NT2/D1 (cell line): ENCODE data around the gene HSF4.

Source experiments
- DNase-seq: peaks from one replicate; pipeline ENCODE4 v3.0.0-alpha.2; 2011; ENCODE audit warnings: low read depth, low spot score
- H3K27me3 ChIP-seq: 2 replicates; pipeline ENCODE4 v1.6.0; 2011; ENCODE audit warnings: mild to moderate bottlenecking; ENCODE audit not compliant: insufficient read length, insufficient read depth
- H3K36me3 ChIP-seq: 2 replicates; pipeline ENCODE4 v1.6.1; 2011; ENCODE audit warnings: mild to moderate bottlenecking, low read length, mixed read lengths; ENCODE audit not compliant: insufficient read depth, insufficient read length
- H3K4me1 ChIP-seq: 2 replicates; pipeline ENCODE4 v1.5.1; 2011; ENCODE audit not compliant: insufficient read depth, insufficient read length
- H3K4me3 ChIP-seq: 2 replicates; pipeline ENCODE4 v1.5.1; 2011; ENCODE audit warnings: low read depth; ENCODE audit not compliant: insufficient read length
- H3K9ac ChIP-seq: 2 replicates; pipeline ENCODE4 v1.6.0; 2011; ENCODE audit warnings: low read depth; ENCODE audit not compliant: insufficient read length
- H3K9me3 ChIP-seq: 2 replicates; pipeline ENCODE4 v1.5.1; 2011; ENCODE audit warnings: mild to moderate bottlenecking, low read length; ENCODE audit not compliant: insufficient read depth
- SUZ12 ChIP-seq: IDR thresholded peaks from 2 replicates; pipeline ENCODE4 v1.6.1; 2011; ENCODE audit not compliant: insufficient read length, insufficient read depth; ENCODE audit errors: extremely low read depth
- YY1 ChIP-seq: IDR thresholded peaks from 2 replicates; pipeline ENCODE4 v1.6.1; 2011; ENCODE audit not compliant: insufficient read length, insufficient read depth
- ZNF274 ChIP-seq: IDR thresholded peaks from 2 replicates; pipeline ENCODE4 v1.6.1; 2011; ENCODE audit warnings: mild to moderate bottlenecking, low read depth, low read length

The HSF4 gene

GRCh38 chr16:67200491-67200890 lies 35.9 kb downstream of the HSF4 start:
- no peak for DNase-seq
- no peak overlapping the region for H3K9ac ChIP-seq
- H3K4me3 ChIP-seq, result no peak overlapping the region
- H3K4me1 ChIP-seq, result no peaks in the 10 kb centered on the region
- TF ChIP-seq SUZ12, result no peak
- TF ChIP-seq YY1, result no peak
- TF ChIP-seq ZNF274, result no peak
- H3K9me3 ChIP-seq, result no peaks in the 10 kb centered on the region
- H3K27me3 ChIP-seq, result no peaks in the 10 kb centered on the region
- peaks cover 86% of the 10 kb centered on the region for H3K36me3 ChIP-seq

DNA sequence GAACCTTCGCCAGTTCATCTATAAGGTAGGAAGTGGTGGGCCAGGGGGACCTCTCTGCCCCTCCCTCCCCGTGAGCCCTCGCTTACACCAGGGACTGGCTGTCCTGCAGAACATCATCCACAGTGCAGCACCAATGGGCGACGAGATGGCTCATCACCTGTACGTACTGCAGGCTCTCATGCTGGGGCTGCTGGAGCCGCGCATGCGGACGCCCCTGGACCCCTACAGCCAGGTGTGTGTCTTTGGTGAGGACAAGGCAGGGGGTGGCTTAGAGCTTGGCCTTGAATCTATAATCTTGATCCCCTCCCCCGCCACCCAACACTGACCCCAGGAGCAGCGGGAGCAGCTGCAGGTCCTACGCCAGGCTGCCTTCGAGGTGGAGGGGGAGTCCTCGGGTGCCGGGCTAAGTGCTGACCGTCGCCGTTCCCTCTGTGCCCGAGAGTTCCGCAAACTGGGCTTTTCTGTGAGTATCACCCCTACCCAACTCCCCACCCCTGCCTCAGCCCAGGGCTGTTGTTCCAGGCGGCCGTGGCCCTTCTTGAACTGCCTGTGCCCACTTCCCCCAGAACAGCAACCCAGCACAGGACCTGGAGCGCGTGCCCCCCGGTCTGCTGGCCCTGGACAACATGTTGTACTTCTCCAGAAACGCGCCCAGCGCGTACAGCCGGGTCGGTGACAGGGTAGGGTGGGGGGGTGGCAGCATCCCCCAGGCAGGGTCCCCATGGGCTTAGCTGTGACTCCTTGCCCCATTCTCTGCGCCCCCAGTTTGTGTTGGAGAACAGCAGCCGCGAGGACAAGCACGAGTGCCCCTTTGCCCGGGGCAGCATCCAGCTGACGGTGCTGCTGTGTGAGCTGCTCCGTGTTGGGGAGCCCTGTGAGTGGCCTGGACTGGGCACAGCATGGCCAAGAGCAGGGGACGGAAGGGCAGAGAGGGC lies 37.1 kb downstream of the HSF4 start:
- no peak overlapping the region for H3K4me3 ChIP-seq
- H3K27me3 ChIP-seq, result no peaks in the 10 kb centered on the region
- no peaks in the 10 kb centered on the region for H3K9me3 ChIP-seq
- H3K36me3 ChIP-seq, result peaks cover 81% of the 10 kb centered on the region
- TF ChIP-seq YY1 (no peak), SUZ12 (no peak), ZNF274 (no peak)
- no peak overlapping the region for H3K9ac ChIP-seq
- peaks cover 5% of the 10 kb centered on the region for H3K4me1 ChIP-seq
- DNase-seq, result no peak

DNA sequence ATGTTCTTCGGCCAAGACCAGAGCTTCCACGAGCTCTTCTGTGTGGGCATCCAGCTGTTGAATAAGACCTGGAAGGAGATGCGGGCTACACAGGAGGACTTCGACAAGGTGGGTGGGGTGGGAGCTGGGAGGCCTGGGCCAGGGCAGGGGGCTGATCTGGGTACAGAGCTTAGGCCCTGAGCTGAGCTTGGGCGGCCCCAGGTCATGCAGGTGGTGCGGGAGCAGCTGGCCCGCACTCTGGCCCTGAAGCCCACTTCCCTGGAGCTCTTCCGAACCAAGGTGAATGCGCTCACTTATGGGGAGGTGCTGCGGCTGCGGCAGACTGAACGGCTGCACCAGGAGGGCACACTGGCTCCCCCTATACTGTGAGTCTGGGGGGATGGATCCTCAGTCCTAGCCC lies 37.9 kb downstream of the HSF4 start:
- no peaks in the 10 kb centered on the region for H3K27me3 ChIP-seq
- DNase-seq, result no peak
- TF ChIP-seq YY1 (no peak), SUZ12 (no peak), ZNF274 (no peak)
- no peaks in the 10 kb centered on the region for H3K9me3 ChIP-seq
- H3K4me1 ChIP-seq, result peaks cover 11% of the 10 kb centered on the region
- H3K9ac ChIP-seq, result no peak overlapping the region
- peaks cover 73% of the 10 kb centered on the region for H3K36me3 ChIP-seq
- no peak overlapping the region for H3K4me3 ChIP-seq

DNA sequence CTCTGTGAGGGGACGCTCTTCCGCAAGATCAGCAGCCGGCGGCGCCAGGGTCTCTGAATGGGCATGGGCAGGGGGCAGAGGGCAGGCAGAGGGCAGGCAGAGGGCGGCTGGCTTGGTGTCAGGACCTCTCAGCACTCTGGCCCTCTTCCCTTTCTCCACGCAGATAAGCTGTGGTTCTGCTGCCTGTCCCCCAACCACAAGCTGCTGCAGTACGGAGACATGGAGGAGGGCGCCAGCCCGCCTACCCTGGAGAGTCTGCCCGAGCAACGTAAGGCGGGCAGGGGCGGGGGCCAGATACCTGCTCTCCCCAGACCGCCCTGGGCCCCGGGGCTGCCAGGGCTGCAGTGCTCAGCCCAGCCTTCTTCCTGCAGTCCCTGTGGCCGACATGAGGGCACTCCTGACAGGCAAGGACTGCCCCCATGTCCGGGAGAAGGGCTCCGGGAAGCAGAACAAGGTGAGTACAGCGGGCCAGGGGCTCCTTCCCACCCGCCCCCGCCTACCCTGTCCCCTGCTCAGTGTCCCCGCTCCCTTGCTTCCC lies 38.5 kb downstream of the HSF4 start:
- no peak overlapping the region for H3K4me3 ChIP-seq
- no peak for DNase-seq
- H3K27me3 ChIP-seq, result no peaks in the 10 kb centered on the region
- H3K36me3 ChIP-seq, result peaks cover 67% of the 10 kb centered on the region
- no peak overlapping the region for H3K9ac ChIP-seq
- TF ChIP-seq ZNF274, result no peak
- TF ChIP-seq YY1, result no peak
- no peak for TF ChIP-seq SUZ12
- peaks cover 16% of the 10 kb centered on the region for H3K4me1 ChIP-seq
- H3K9me3 ChIP-seq, result no peaks in the 10 kb centered on the region

GRCh38 chr16:67204076-67204475 lies 39.5 kb downstream of the HSF4 start:
- DNase-seq, result no peak
- no peak for TF ChIP-seq YY1
- no peak for TF ChIP-seq SUZ12
- no peak for TF ChIP-seq ZNF274
- no peaks in the 10 kb centered on the region for H3K27me3 ChIP-seq
- no peaks in the 10 kb centered on the region for H3K9me3 ChIP-seq
- H3K4me3 ChIP-seq, result no peak overlapping the region
- peaks cover 58% of the 10 kb centered on the region for H3K36me3 ChIP-seq
- no peak overlapping the region for H3K9ac ChIP-seq
- peaks cover 20% of the 10 kb centered on the region for H3K4me1 ChIP-seq

DNA sequence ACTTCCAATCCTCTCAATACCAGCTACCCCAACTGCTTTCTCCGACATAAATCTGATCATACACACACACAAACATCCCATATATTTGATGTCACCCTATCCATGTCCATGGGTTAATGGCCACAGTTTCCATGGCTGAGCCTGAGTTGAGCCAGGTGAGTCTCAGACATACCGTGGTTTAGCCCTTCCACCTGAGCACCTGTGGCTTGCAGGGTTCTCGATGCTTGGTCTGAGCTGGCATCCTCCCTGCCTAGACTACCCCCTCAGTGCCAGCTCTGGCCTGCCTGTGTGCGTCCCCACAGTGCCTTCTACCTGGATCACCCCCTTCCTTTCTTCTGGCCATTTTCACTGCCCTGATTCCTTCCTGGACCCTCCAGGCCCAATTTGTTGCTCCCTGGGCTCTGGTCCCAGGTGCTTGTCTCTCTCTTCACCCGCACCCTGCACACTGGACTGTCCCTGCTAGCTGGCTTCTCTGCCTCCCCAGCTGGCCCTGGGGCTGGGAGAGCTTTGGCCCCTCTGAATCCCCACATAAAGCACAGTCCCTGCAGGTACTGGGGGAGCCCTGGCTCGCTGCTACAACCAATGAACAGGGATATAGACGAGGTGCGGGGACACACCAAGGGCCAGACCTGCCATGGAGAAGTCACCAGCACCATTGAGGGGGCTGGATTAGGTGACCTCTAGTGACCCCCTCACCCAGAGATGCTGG lies 41.7 kb downstream of the HSF4 start:
- TF ChIP-seq SUZ12 (no peak), ZNF274 (no peak), YY1 (no peak)
- H3K4me1 ChIP-seq, result peaks cover 25% of the 10 kb centered on the region
- peaks cover 40% of the 10 kb centered on the region for H3K36me3 ChIP-seq
- H3K9ac ChIP-seq, result peak overlapping the region; percentile 21
- DNase-seq, result no peak
- H3K27me3 ChIP-seq, result no peaks in the 10 kb centered on the region
- no peaks in the 10 kb centered on the region for H3K9me3 ChIP-seq
- no peak overlapping the region for H3K4me3 ChIP-seq

GRCh38 chr16:67206838-67207248 lies 42.3 kb downstream of the HSF4 start:
- no peak for DNase-seq
- no peak overlapping the region for H3K9ac ChIP-seq

More at GRCh38 chr16:67206838-67207248, 42.3 kb downstream of the HSF4 start:
- TF ChIP-seq ZNF274 (no peak), SUZ12 (no peak), YY1 (no peak)
- Histone ChIP-seq H3K4me3 (no peak overlapping the region), H3K4me1 (peaks cover 25% of the 10 kb centered on the region), H3K9me3 (no peaks in the 10 kb centered on the region), H3K36me3 (peaks cover 35% of the 10 kb centered on the region), H3K27me3 (no peaks in the 10 kb centered on the region)
